Gastrocnemius medialis (tissue), 4 donors: ENCODE measurements around the gene PACSIN1. TPM values are rescaled to one million over a fixed set of nuclear protein-coding genes. Genes with fewer than 3 reads are reported as not detected.

ENCODE experiments used
- ATAC-seq, 2 donors: fragments of 150-250 bp; one replicate each; pipeline ENCODE4 v1.9.1; 2016
- DNase-seq, 2 donors: peaks; one replicate each; pipeline ENCODE4 v3.0.0-alpha.2; 2019
- H3K27ac ChIP-seq, 4 donors: fragments of 200-600 bp; sonication (generic); 1 replicate in 1 of 4; 2 replicates in 3 of 4; pipeline ENCODE4 v1.5.1; 2016 to 2018; ENCODE audit warnings: mild to moderate bottlenecking in 2 of 4, moderate library complexity in 1 of 4
- H3K27me3 ChIP-seq, 3 donors: fragments of 200-600 bp; sonication (generic) in 2 of 3; 1 replicate in 1 of 3; 2 replicates in 2 of 3; pipeline versions ENCODE4 v1.5.1 to v1.6.0; 2016 to 2019; ENCODE audit warnings: mild to moderate bottlenecking in 1 of 3, moderate library complexity in 1 of 3
- H3K36me3 ChIP-seq, 2 donors: fragments of 200-600 bp; sonication (generic) in 1 of 2; one replicate each; pipeline ENCODE4 v1.5.1; 2017 to 2018
- H3K4me1 ChIP-seq, 2 donors: fragments of 200-600 bp; sonication (generic) in 1 of 2; one replicate each; pipeline ENCODE4 v1.5.1; 2016 to 2017; ENCODE audit warnings: mild to moderate bottlenecking in 2 of 2
- H3K4me3 ChIP-seq, 4 donors: fragments of 200-600 bp; sonication (generic) in 3 of 4; 1 replicate in 1 of 4; 2 replicates in 3 of 4; pipeline ENCODE4 v1.5.1; 2016 to 2019; ENCODE audit warnings: mild to moderate bottlenecking in 2 of 4
- H3K9me3 ChIP-seq, 3 donors: fragments of 200-600 bp; sonication (generic) in 2 of 3; 1 replicate in 1 of 3; 2 replicates in 2 of 3; pipeline ENCODE4 v1.5.1; 2016 to 2019
- POLR2A ChIP-seq, 2 donors: fragments of 450-650 bp; IDR thresholded peaks; one replicate each; pipeline ENCODE4 v1.6.1; 2017; ENCODE audit warnings: antibody characterized with exemption in 2 of 2, mild to moderate bottlenecking in 2 of 2, moderate library complexity in 2 of 2
- in situ Hi-C, 4 donors: fragments of 200-750 bp; cut with MboI; loops; one replicate each; pipeline versions ENCODE4 v1.15.0 to v1.8.0; 2017; ENCODE audit warnings: low sequenced_read_pairs in 4 of 4
- intact Hi-C: fragments of 100-400 bp; cut with DNase I; formaldehyde crosslinking; loops from one replicate; pipeline ENCODE4 v1.15.1; 2023; ENCODE audit warnings: low total_unique reads
- total RNA-seq, 4 donors: library from RNA; depleted of rRNA; stranded (reverse); fragments of >200 nt; gene quantifications; one replicate each; pipeline versions ENCODE4 v1.1.0 to v1.2.3, GENCODE V29; 2016
- TF ChIP-seq, protein P1 (sequence below), 5 experiments: fragments of 450-650 bp in 3 of 5; fragments of 200-600 bp in 2 of 5; sonication (generic) in 2 of 5; IDR thresholded peaks in 4 of 5; conservative IDR thresholded peaks in 1 of 5; 1 replicate in 4 of 5; 2 replicates in 1 of 5; pipeline ENCODE4 v1.5.1; 2016 to 2019; ENCODE audit warnings: antibody characterized with exemption in 5 of 5, mild to moderate bottlenecking in 3 of 5, moderate library complexity in 3 of 5

Gene PACSIN1
- total RNA-seq, 4 donors from 2014 or later = not detected

DNA sequence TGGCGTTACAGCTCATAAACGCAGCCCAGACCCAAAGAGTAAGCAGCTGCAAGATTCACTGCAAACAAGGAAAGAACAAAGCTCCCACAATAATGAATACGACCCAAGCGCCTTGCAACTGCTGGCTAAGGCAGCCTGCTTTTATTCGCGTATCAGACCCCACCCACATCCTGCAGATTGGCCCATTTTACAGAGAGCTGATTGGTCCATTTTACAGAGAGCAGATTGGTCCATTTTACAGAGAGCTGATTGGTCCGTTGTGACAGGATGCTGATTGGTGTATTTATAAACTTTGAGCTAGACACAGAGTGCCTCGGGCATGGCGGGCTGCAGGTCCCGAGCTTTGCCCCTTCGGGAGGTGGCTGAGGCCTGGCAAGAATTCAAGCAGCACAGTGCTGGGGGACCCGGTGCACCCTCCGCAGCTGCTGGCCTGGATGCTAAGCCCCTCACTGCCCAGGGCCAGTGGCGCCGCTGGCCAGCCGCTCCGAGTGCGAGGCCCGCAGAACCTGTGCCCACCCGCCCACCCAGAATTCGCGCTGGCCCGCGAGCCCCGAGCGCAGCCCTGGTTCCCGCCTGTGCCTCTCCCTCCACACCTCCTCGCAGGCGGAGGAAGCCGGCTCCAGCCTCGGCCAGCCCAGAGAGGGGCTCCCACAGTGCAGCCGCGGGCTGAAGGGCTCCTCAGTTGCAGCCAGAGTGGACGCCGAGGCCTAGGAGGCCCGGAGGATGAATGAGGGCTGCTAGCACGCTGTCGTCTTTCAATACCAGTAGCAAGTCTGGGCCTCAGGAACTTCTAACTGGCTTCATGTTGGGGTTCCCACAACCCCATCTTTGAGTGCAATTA is 28.9 kb upstream of the PACSIN1 start:
- Histone ChIP-seq H3K27ac (no peak overlapping the region), H3K27me3 (no peaks in the 10 kb centered on the region), H3K4me1 (no peaks in the 10 kb centered on the region), H3K36me3 (no peaks in the 10 kb centered on the region), H3K4me3 (no peak overlapping the region), H3K9me3 (no peaks in the 10 kb centered on the region)
- in situ Hi-C loops = no loop called here
- intact Hi-C loops = no loop called here
- ATAC-seq (no peak), DNase-seq (no peak)
- TF ChIP-seq, protein P1, sequence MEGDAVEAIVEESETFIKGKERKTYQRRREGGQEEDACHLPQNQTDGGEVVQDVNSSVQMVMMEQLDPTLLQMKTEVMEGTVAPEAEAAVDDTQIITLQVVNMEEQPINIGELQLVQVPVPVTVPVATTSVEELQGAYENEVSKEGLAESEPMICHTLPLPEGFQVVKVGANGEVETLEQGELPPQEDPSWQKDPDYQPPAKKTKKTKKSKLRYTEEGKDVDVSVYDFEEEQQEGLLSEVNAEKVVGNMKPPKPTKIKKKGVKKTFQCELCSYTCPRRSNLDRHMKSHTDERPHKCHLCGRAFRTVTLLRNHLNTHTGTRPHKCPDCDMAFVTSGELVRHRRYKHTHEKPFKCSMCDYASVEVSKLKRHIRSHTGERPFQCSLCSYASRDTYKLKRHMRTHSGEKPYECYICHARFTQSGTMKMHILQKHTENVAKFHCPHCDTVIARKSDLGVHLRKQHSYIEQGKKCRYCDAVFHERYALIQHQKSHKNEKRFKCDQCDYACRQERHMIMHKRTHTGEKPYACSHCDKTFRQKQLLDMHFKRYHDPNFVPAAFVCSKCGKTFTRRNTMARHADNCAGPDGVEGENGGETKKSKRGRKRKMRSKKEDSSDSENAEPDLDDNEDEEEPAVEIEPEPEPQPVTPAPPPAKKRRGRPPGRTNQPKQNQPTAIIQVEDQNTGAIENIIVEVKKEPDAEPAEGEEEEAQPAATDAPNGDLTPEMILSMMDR (IDR thresholded peaks at IDR 0.05 in 4 of 5, conservative IDR thresholded peaks at IDR 0.05 in 1 of 5) = no peak
- no peak for TF ChIP-seq POLR2A (IDR thresholded peaks at IDR 0.05)

DNA sequence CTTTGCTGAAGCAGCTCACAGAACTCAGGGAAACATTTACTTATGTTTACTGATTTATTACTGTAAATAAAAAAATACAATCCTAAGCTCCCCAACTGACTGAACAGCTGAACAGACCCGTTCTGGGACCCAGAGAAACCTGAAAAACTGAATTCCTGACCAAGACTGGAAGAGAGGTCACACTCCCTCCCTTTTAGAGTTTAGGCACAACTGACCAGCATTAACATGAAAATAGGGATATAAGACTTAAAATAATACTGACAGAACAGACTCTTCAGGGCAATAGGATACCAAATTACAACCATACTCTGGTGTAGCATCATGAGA is 28.3 kb upstream of the PACSIN1 start:
- in situ Hi-C loops = no loop called here
- Histone ChIP-seq H3K36me3 (no peaks in the 10 kb centered on the region), H3K27me3 (no peaks in the 10 kb centered on the region), H3K9me3 (no peaks in the 10 kb centered on the region), H3K4me1 (no peaks in the 10 kb centered on the region), H3K27ac (no peak overlapping the region), H3K4me3 (no peak overlapping the region)
- ATAC-seq (no peak), DNase-seq (no peak)
- TF ChIP-seq, protein P1 (IDR thresholded peaks at IDR 0.05 in 4 of 5, conservative IDR thresholded peaks at IDR 0.05 in 1 of 5) = no peak
- no peak for TF ChIP-seq POLR2A (IDR thresholded peaks at IDR 0.05)
- intact Hi-C loops = no loop called here

DNA sequence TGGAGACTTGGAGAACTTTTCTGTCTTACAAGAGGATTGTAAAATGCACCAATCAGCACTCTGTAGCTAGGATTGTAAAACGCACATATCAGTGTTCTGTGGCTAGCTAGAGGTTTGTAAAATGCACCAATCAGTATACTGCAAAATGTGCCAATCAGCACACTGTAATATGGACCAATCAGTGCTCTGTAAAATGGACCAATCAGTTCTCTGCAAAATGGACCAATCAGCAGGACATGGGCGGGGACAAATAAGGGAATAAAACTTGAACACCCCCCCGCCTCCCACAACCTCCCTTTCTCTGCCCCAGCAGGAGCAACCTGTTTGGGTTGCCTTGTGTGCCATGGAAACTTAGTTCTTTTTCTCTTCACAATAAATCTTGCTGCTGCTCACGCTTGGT is 27.2 kb upstream of the PACSIN1 start:
- no peaks in the 10 kb centered on the region for H3K36me3 ChIP-seq
- H3K27me3 ChIP-seq = no peaks in the 10 kb centered on the region
- intact Hi-C loops = no loop called here
- ATAC-seq = no peak
- no peak overlapping the region for H3K27ac ChIP-seq
- no peak overlapping the region for H3K4me3 ChIP-seq
- DNase-seq = no peak
- no peaks in the 10 kb centered on the region for H3K9me3 ChIP-seq
- in situ Hi-C loops = no loop called here
- no peaks in the 10 kb centered on the region for H3K4me1 ChIP-seq
- TF ChIP-seq, protein P1 (IDR thresholded peaks at IDR 0.05 in 4 of 5, conservative IDR thresholded peaks at IDR 0.05 in 1 of 5) = no peak
- no peak for TF ChIP-seq POLR2A (IDR thresholded peaks at IDR 0.05)

DNA sequence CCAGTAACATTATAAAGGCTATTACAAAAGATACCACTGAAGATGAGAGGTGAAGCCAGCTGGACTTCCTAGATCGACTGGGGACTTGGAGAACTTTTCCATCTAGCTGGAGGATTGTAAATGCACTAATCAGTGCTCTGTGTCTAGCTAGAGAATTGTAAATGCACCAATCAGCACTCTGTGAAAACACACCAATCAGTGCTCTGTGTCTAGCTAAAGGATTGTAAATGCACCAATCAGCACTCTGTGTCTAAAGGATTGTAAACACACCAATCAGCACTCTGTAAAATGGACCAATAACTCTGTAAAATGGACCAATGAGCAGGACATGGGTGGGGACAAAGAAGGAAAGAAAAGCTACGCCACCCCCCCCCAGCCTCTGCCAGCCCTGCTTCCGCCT is 26.4 kb upstream of the PACSIN1 start:
- no peaks in the 10 kb centered on the region for H3K4me1 ChIP-seq
- no peak for ATAC-seq
- intact Hi-C loops (no loop called here), in situ Hi-C loops (no loop called here)
- H3K27ac ChIP-seq = no peak overlapping the region
- no peaks in the 10 kb centered on the region for H3K27me3 ChIP-seq
- no peak overlapping the region for H3K4me3 ChIP-seq
- no peaks in the 10 kb centered on the region for H3K9me3 ChIP-seq
- TF ChIP-seq POLR2A (IDR thresholded peaks at IDR 0.05) = no peak
- TF ChIP-seq, protein P1 (IDR thresholded peaks at IDR 0.05 in 4 of 5, conservative IDR thresholded peaks at IDR 0.05 in 1 of 5) = no peak
- H3K36me3 ChIP-seq = no peaks in the 10 kb centered on the region
- DNase-seq = no peak

DNA sequence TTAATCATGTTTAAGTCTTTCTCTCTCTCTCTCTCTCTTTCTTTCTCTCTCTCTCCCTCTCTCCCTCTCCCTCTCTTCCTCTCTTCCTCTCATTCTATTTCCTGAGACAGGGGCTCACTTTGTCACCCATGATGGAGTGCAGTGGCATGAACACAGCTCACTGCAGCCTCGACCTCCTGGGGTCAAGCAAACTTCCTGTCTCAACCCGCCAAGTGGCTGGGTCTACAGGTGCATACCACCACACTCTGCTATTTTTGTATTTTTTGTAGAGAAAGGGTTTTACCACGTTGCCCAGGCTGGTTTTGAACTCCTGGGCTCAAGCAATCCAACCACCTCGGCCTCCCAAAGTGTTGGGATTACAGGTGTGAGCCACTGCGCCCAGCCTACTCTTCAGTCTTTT is 24.4 kb upstream of the PACSIN1 start:
- in situ Hi-C loops (no loop called here), intact Hi-C loops (no loop called here)
- Histone ChIP-seq H3K9me3 (no peaks in the 10 kb centered on the region), H3K4me1 (no peaks in the 10 kb centered on the region), H3K36me3 (no peaks in the 10 kb centered on the region), H3K27me3 (no peaks in the 10 kb centered on the region), H3K4me3 (no peak overlapping the region), H3K27ac (no peak overlapping the region)
- DNase-seq = no peak
- ATAC-seq = no peak
- TF ChIP-seq, protein P1 (IDR thresholded peaks at IDR 0.05 in 4 of 5, conservative IDR thresholded peaks at IDR 0.05 in 1 of 5) = no peak
- no peak for TF ChIP-seq POLR2A (IDR thresholded peaks at IDR 0.05)
